Naive B cell (primary cell): ENCODE data around the gene CBLN3. TPM values are rescaled to one million over a fixed set of nuclear protein-coding genes. Genes with fewer than 3 reads are reported as not detected.

Source experiments
- ATAC-seq, 2 donors: fragments of 150-1000 bp; cut with Tn5 transposase; 2 replicates each; pipeline ENCODE4 v1.10.0; 2021; ENCODE audit warnings: low read depth in 2 of 2, mild to moderate bottlenecking in 2 of 2, moderate library complexity in 2 of 2
- DNase-seq: peaks from one replicate; pipeline ENCODE4 v3.0.0; 2022
- H3K27ac Mint-ChIP-seq, 6 donors: one replicate each; pipeline ENCODE4 v1.8.0; 2020 to 2022; ENCODE audit warnings: mild to moderate bottlenecking in 6 of 6, mixed read lengths in 6 of 6, moderate library complexity in 5 of 6, inconsistent platforms in 2 of 6
- H3K27me3 Mint-ChIP-seq, 3 donors: one replicate each; pipeline ENCODE4 v1.8.0; 2021 to 2022; ENCODE audit warnings: mixed read lengths in 3 of 3, mild to moderate bottlenecking in 1 of 3
- H3K36me3 Mint-ChIP-seq, 2 donors: one replicate each; pipeline ENCODE4 v1.8.0; 2020 to 2022; ENCODE audit warnings: mixed read lengths in 2 of 2, inconsistent platforms in 1 of 2, mild to moderate bottlenecking in 1 of 2
- H3K4me1 Mint-ChIP-seq, 3 donors: one replicate each; pipeline ENCODE4 v1.8.0; 2020 to 2022; ENCODE audit warnings: mixed read lengths in 3 of 3, inconsistent platforms in 1 of 3, mild to moderate bottlenecking in 1 of 3, moderate library complexity in 1 of 3
- H3K4me3 Mint-ChIP-seq, 8 donors: one replicate each; pipeline ENCODE4 v1.8.0; 2020 to 2022; ENCODE audit warnings: mild to moderate bottlenecking in 8 of 8, mixed read lengths in 8 of 8, moderate library complexity in 8 of 8, inconsistent platforms in 2 of 8
- H3K9me3 Mint-ChIP-seq, 7 donors: one replicate each; pipeline ENCODE4 v1.8.0; 2020 to 2022; ENCODE audit warnings: mixed read lengths in 7 of 7, mild to moderate bottlenecking in 5 of 7, inconsistent platforms in 2 of 7, moderate library complexity in 1 of 7
- polyA plus RNA-seq, 6 donors: library from polyadenylated mRNA; unstranded; fragments of 300-500 nt; fragmentation: Illumina TruSeq; gene quantifications; one replicate each; pipeline ENCODE4 v1.2.3, GENCODE V29; 2021; ENCODE audit warnings: low read depth in 6 of 6

The CBLN3 gene
- polyA plus RNA-seq, 6 donors from 2014 or later, result 0.70 to 2.6 (median 2.1) TPM

- Mint-ChIP-seq H3K4me3 (peak overlapping the region in 6 of 8 donors; percentile 13 to 74 (median 50)), H3K27me3 (no peaks in the 10 kb centered on the region), H3K9me3 (peaks cover 0 to 2% (median 0%) of the 10 kb centered on the region in 7 donors), H3K4me1 (peaks cover 56 to 73% (median 58%) of the 10 kb centered on the region in 3 donors), H3K27ac (peak overlapping the region in 5 of 6 donors; percentile 50 to 92 (median 76)), H3K36me3 (peaks cover 6 to 16% of the 10 kb centered on the region in 2 donors)
- DNase-seq (peak; percentile 50), ATAC-seq (peak; percentile 32 to 43)
These were observed 7.0 kb upstream of the CBLN3 start for GRCh38 chr14:24436355-24437019.

GRCh38 chr14:24435998-24436354 lies 6.5 kb upstream of the CBLN3 start:
- Mint-ChIP-seq H3K27ac (peak overlapping the region in 3 of 6 donors; percentile 34 to 84 (median 57)), H3K4me3 (peak overlapping the region in 4 of 8 donors; percentile 30 to 74 (median 68)), H3K36me3 (peaks cover 6 to 17% of the 10 kb centered on the region in 2 donors), H3K9me3 (peaks cover 0 to 2% (median 0%) of the 10 kb centered on the region in 7 donors), H3K27me3 (no peaks in the 10 kb centered on the region), H3K4me1 (peaks cover 60 to 74% (median 63%) of the 10 kb centered on the region in 3 donors)
- DNase-seq (no peak), ATAC-seq (no peak)

- no peaks in the 10 kb centered on the region for H3K27me3 Mint-ChIP-seq
These were observed 5.8 kb upstream of the CBLN3 start for GRCh38 chr14:24435192-24435810.

DNA sequence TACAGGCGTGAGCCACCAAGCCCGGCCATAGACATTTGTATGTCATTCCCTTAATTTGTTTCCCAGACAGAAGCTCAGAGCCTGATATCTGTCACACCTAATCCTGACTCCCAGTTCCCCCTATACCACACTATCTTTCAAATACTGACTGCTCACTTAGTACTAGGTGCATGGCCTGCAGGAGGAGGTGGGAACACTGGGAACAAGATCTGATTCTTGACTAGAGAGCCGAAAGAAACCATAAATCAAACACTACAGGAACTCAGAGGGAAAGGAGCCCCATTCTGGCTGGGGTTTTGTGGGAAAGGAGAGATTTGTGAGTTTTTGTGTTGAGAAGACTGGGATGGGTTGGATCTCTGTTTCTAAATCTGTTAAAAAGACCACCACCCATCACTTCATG lies 5.2 kb upstream of the CBLN3 start:
- Mint-ChIP-seq H3K27ac (peak overlapping the region in 3 of 6 donors; percentile 57 to 88 (median 79)), H3K4me3 (peak overlapping the region in 1 of 8 donors; percentile 74), H3K36me3 (peaks cover 6 to 17% of the 10 kb centered on the region in 2 donors), H3K27me3 (no peaks in the 10 kb centered on the region), H3K9me3 (peaks cover 0 to 2% (median 0%) of the 10 kb centered on the region in 7 donors), H3K4me1 (peaks cover 56 to 69% (median 62%) of the 10 kb centered on the region in 3 donors)
- ATAC-seq (no peak), DNase-seq (no peak)

More at GRCh38 chr14:24435192-24435810, 5.8 kb upstream of the CBLN3 start:
- Mint-ChIP-seq H3K4me3 (peak overlapping the region in 2 of 8 donors; percentile 30 to 74), H3K9me3 (peaks cover 0 to 2% (median 0%) of the 10 kb centered on the region in 7 donors), H3K4me1 (peaks cover 57 to 70% (median 62%) of the 10 kb centered on the region in 3 donors), H3K27ac (peak overlapping the region in 4 of 6 donors; percentile 36 to 88 (median 57)), H3K36me3 (peaks cover 6 to 17% of the 10 kb centered on the region in 2 donors)
- ATAC-seq (no peak), DNase-seq (no peak)

DNA sequence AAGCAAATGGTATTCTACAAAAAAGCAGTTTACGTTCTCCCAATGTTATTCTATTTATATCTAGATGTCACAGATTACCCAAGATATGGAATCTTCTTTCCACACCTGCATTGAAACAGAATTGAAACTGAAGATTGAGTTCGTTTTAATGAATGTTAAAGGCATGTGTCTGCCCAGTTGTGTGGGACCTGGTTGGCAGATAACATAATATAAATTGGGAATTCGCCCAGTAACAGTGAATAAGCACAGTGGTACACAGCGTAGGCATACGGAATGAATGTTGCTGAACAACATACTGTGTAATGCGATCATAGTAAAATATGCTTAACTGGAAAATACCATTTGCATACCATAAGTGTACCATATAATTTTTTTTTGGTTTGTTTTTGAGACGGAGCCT lies 4.6 kb upstream of the CBLN3 start:
- peaks cover 58 to 69% (median 64%) of the 10 kb centered on the region in 3 donors for H3K4me1 Mint-ChIP-seq
- ATAC-seq, result no peak
- no peak overlapping the region for H3K27ac Mint-ChIP-seq
- H3K36me3 Mint-ChIP-seq, result peaks cover 0 to 17% of the 10 kb centered on the region in 2 donors
- H3K9me3 Mint-ChIP-seq, result peaks cover 0 to 2% (median 0%) of the 10 kb centered on the region in 7 donors
- H3K4me3 Mint-ChIP-seq, result no peak overlapping the region
- no peaks in the 10 kb centered on the region for H3K27me3 Mint-ChIP-seq
- no peak for DNase-seq

- peaks cover 49 to 64% (median 58%) of the 10 kb centered on the region in 3 donors for H3K4me1 Mint-ChIP-seq
- H3K27me3 Mint-ChIP-seq, result no peaks in the 10 kb centered on the region
- DNase-seq (no peak), ATAC-seq (no peak)
- peak overlapping the region in 3 of 8 donors; percentile 49 to 96 (median 93) for H3K4me3 Mint-ChIP-seq
- peaks cover 0 to 2% (median 0%) of the 10 kb centered on the region in 7 donors for H3K9me3 Mint-ChIP-seq
- H3K36me3 Mint-ChIP-seq, result peaks cover 0 to 17% of the 10 kb centered on the region in 2 donors
- H3K27ac Mint-ChIP-seq, result peak overlapping the region; percentile 10 to 99 (median 90)
These were observed 3.0 kb upstream of the CBLN3 start for GRCh38 chr14:24432259-24433131.

- H3K36me3 Mint-ChIP-seq, result peaks cover 0 to 17% of the 10 kb centered on the region in 2 donors
- H3K27me3 Mint-ChIP-seq, result no peaks in the 10 kb centered on the region
These were observed 2.2 kb upstream of the CBLN3 start for GRCh38 chr14:24431569-24432258.

GRCh38 chr14:24430682-24431568 lies 1.5 kb upstream of the CBLN3 start:
- DNase-seq, result peak; percentile 82
- peaks cover 0 to 2% (median 0%) of the 10 kb centered on the region in 7 donors for H3K9me3 Mint-ChIP-seq
- peaks cover 0 to 17% of the 10 kb centered on the region in 2 donors for H3K36me3 Mint-ChIP-seq
- H3K4me1 Mint-ChIP-seq, result peaks cover 34 to 51% (median 50%) of the 10 kb centered on the region in 3 donors
- peak overlapping the region; percentile 88 to 96 (median 94) for H3K4me3 Mint-ChIP-seq
- peak overlapping the region; percentile 89 to 99 (median 98) for H3K27ac Mint-ChIP-seq
- peak; percentile 57 to 71 for ATAC-seq
- no peaks in the 10 kb centered on the region for H3K27me3 Mint-ChIP-seq

More at GRCh38 chr14:24431569-24432258, 2.2 kb upstream of the CBLN3 start:
- DNase-seq (peak; percentile 84), ATAC-seq (peak; percentile 44 to 53)
- Mint-ChIP-seq H3K4me1 (peaks cover 42 to 58% (median 53%) of the 10 kb centered on the region in 3 donors), H3K27ac (peak overlapping the region; percentile 32 to 99 (median 98)), H3K4me3 (peak overlapping the region; percentile 88 to 96 (median 94)), H3K9me3 (peaks cover 0 to 2% (median 0%) of the 10 kb centered on the region in 7 donors)

GRCh38 chr14:24430143-24430681 lies 744 bp upstream of the CBLN3 start:
- H3K36me3 Mint-ChIP-seq, result peaks cover 0 to 17% of the 10 kb centered on the region in 2 donors
- peak overlapping the region; percentile 88 to 96 (median 94) for H3K4me3 Mint-ChIP-seq
- peak; percentile 52 for DNase-seq
- peak overlapping the region; percentile 89 to 99 (median 98) for H3K27ac Mint-ChIP-seq
- H3K27me3 Mint-ChIP-seq, result no peaks in the 10 kb centered on the region
- peaks cover 0 to 2% (median 0%) of the 10 kb centered on the region in 7 donors for H3K9me3 Mint-ChIP-seq
- peaks cover 27 to 43% (median 43%) of the 10 kb centered on the region in 3 donors for H3K4me1 Mint-ChIP-seq
- ATAC-seq, result peak; percentile 44

GRCh38 chr14:24428628-24429394 lies 657 bp downstream of the CBLN3 start:
- Mint-ChIP-seq H3K4me1 (peaks cover 25 to 36% (median 36%) of the 10 kb centered on the region in 3 donors), H3K36me3 (peaks cover 0 to 17% of the 10 kb centered on the region in 2 donors), H3K27me3 (no peaks in the 10 kb centered on the region), H3K27ac (peak overlapping the region; percentile 89 to 100 (median 98)), H3K4me3 (peak overlapping the region; percentile 88 to 96 (median 93)), H3K9me3 (no peaks in the 10 kb centered on the region)
- DNase-seq, result no peak
- no peak for ATAC-seq
